Breast epithelium (tissue), 3 donors: ENCODE results near the gene SLC37A1.

Experiments
- CTCF ChIP-seq, 3 donors: fragments of 450-650 bp; IDR thresholded peaks; one replicate each; pipeline ENCODE4 v1.5.1; 2016 to 2017; ENCODE audit warnings: antibody characterized with exemption in 3 of 3, mild to moderate bottlenecking in 3 of 3, moderate library complexity in 3 of 3
- POLR2A ChIP-seq: fragments of 450-650 bp; IDR thresholded peaks from one replicate; pipeline ENCODE4 v1.6.1; 2016; ENCODE audit warnings: antibody characterized with exemption, mild to moderate bottlenecking, moderate library complexity

GRCh38 chr21:42597487-42598158 lies 84.0 kb downstream of the SLC37A1 start:
- no peak for TF ChIP-seq CTCF (IDR thresholded peaks at IDR 0.05)
- TF ChIP-seq POLR2A, result no peak
